ENCODE data around the gene MAP2K2. TPM values are rescaled to one million over a fixed set of nuclear protein-coding genes. Genes with fewer than 3 reads are reported as not detected.

MAP2K2 gene
- total and polyA plus RNA-seq, 2 donors (not counting 1 experiment from before 2014, with no cell fraction given) = 138 to 181 TPM

GRCh38 chr19:4140237-4140711, 16.4 kb upstream of the MAP2K2 start:
- H3K9me3 ChIP-seq (ENCODE audit: control extremely low read depth in 1 of 3, control insufficient read depth in 2 of 3, insufficient read depth in 1 of 3, low read length in 2 of 3) = no peaks in the 10 kb centered on the region
- H3K4me3 ChIP-seq (ENCODE audit: control extremely low read depth in 1 of 5, extremely low read depth in 1 of 5, insufficient read depth in 1 of 5, low read depth in 2 of 5, low read length in 4 of 5) = peak overlapping the region in 2 of 5 experiments; percentile 17 to 29
- peak overlapping the region; percentile 47 for H2AFZ ChIP-seq (ENCODE audit: insufficient read depth, low read depth, low read length, poor library complexity, severe bottlenecking)
- H3K27me3 ChIP-seq (replicated peaks in 1 of 4; ENCODE audit: control extremely low read depth in 1 of 4, control insufficient read depth in 3 of 4, insufficient read depth in 4 of 4, low read length in 3 of 4) = peaks cover 0 to 4% (median 2%) of the 10 kb centered on the region in 4 experiments
- H4K20me1 ChIP-seq (ENCODE audit: control insufficient read depth, insufficient read depth, low read length, poor library complexity, severe bottlenecking) = no peaks in the 10 kb centered on the region
- ChIA-PET CTCF (interaction anchor here (0.6 to 3.9 kb wide), 45 partner anchors 7 to 923 kb away, joined by 3 to 50 read pairs (median 4); partner anchors contain the start of genes DAPK3, EEF2 and PIAS4), POLR2A (interaction anchor here (0.5 to 2.0 kb wide), 7 partner anchors 15 to 317 kb away, joined by 3 to 10 read pairs (median 4); partner anchors contain the start of genes DAPK3 and UBXN6)
- TF ChIP-seq, protein P1, sequence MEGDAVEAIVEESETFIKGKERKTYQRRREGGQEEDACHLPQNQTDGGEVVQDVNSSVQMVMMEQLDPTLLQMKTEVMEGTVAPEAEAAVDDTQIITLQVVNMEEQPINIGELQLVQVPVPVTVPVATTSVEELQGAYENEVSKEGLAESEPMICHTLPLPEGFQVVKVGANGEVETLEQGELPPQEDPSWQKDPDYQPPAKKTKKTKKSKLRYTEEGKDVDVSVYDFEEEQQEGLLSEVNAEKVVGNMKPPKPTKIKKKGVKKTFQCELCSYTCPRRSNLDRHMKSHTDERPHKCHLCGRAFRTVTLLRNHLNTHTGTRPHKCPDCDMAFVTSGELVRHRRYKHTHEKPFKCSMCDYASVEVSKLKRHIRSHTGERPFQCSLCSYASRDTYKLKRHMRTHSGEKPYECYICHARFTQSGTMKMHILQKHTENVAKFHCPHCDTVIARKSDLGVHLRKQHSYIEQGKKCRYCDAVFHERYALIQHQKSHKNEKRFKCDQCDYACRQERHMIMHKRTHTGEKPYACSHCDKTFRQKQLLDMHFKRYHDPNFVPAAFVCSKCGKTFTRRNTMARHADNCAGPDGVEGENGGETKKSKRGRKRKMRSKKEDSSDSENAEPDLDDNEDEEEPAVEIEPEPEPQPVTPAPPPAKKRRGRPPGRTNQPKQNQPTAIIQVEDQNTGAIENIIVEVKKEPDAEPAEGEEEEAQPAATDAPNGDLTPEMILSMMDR (IDR thresholded peaks at IDR 0.05) = no peak
- no peak for TF ChIP-seq EZH2 (IDR thresholded peaks at IDR 0.05; ENCODE audit: borderline replicate concordance, insufficient read depth, low read depth, low read length, poor library complexity, severe bottlenecking)
- H3K4me2 ChIP-seq (replicated peaks; ENCODE audit: low read depth, low read length, poor library complexity, severe bottlenecking) = peak overlapping the region; percentile 56
- intact Hi-C loops (cut with micrococcal nuclease) = loop anchor here (2.0 kb wide), 2 partner anchors 31 to 47 kb away; no protein-coding TSS in a partner anchor
- no peak overlapping the region for H3K27ac ChIP-seq (ENCODE audit: low read length in 2 of 2)
- no peaks in the 10 kb centered on the region for H3K36me3 ChIP-seq (replicated peaks in 1 of 2; ENCODE audit: control extremely low read depth in 1 of 2, control insufficient read depth in 1 of 2, extremely low read depth in 1 of 2, insufficient read depth in 2 of 2, low read length in 1 of 2)
- 0% methylated on average over 1 of the region's 12 CpGs for WGBS (ENCODE audit: insufficient coverage)
- Mint-ChIP-seq H3K27ac (no peak overlapping the region), H3K9me3 (ENCODE audit: insufficient read depth) (no peaks in the 10 kb centered on the region), H3K4me3 (no peak overlapping the region), H3K4me1 (peaks cover 9% of the 10 kb centered on the region), H3K27me3 (peaks cover 5% of the 10 kb centered on the region)
- H3K9ac ChIP-seq (ENCODE audit: low read length) = no peak overlapping the region
- ATAC-seq (ENCODE audit: low read depth) (peak; percentile 71), DNase-seq (peak; percentile 68)
- H3K4me1 ChIP-seq (ENCODE audit: control insufficient read depth in 2 of 2, insufficient read depth in 2 of 2, low read length in 2 of 2) = peaks cover 5 to 9% of the 10 kb centered on the region in 2 donors
- peaks cover 12% of the 10 kb centered on the region for H3K79me2 ChIP-seq (ENCODE audit: control insufficient read depth, insufficient read depth, low read length)

Data from B cell (primary cell).